Measurements from ENCODE around the gene CCL18. TPM values are rescaled to one million over a fixed set of nuclear protein-coding genes. Genes with fewer than 3 reads are reported as not detected.
"Not testable (repeated sequence)": the region's sequence is repeated elsewhere in the genome, so short reads cannot be mapped to it uniquely, and the experiment has no call there.

CCL18 gene
- polyA plus RNA-seq, 2 of the 4 experiments (the other 2 are of a cell fraction), result not detected

DNA sequence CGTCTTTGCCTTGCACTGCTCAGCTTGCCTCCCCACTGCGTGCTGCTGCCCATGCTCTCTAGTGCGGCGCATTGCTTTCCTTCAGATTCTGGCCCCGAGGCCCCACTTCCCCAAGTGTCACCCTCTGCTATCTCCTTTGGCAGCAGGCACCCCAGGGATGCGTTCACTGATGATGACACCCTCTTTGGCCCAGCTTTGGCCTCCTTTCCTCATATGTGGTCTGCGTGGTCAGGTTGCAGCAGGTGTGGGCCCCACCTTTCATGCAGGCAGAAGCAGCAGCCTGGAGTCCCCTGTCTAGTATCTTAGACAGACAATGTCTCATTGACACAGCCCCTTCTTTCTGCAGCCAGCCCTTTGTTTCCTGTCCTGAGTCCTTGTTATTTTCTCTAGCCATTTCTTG, 30.7 kb downstream of the CCL18 start:
- Histone ChIP-seq H3K4me1 (no peaks in the 10 kb centered on the region), H3K9me3 (no peaks in the 10 kb centered on the region), H3K4me2 (no peak overlapping the region), H3K4me3 (no peak overlapping the region), H3K27ac (no peak overlapping the region)
- ChIA-PET CTCF (no interaction called here), POLR2A (no interaction called here)
- no peak for FAIRE-seq
- WGBS (ENCODE audit: missing lambda C conversion rate), result 41% methylated on average over 7 of the region's 7 CpGs
- no peak for DNase-seq (ENCODE audit: low read depth in 1 of 2, low spot score in 1 of 2)
- TF ChIP-seq FOXS1 (CRISPR knock-in tag; IDR thresholded peaks at IDR 0.05) (no peak), CEBPB (IDR thresholded peaks at IDR 0.05) (no peak), KDM5A (IDR thresholded peaks at IDR 0.05) (no peak), JUN (IDR thresholded peaks at IDR 0.05) (no peak), KDM1A (IDR thresholded peaks at IDR 0.05; ENCODE audit: low read depth) (no peak), HDAC2 (IDR thresholded peaks at IDR 0.05) (no peak), PBX3 (IDR thresholded peaks at IDR 0.05) (no peak), RARB (CRISPR knock-in tag; IDR thresholded peaks at IDR 0.05) (no peak)
- TF ChIP-seq, protein P1, sequence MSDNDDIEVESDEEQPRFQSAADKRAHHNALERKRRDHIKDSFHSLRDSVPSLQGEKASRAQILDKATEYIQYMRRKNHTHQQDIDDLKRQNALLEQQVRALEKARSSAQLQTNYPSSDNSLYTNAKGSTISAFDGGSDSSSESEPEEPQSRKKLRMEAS (IDR thresholded peaks at IDR 0.05), result no peak
- peak in 1 of 2 experiments; percentile 32; a peak in 1 of 6 replicates for ATAC-seq

GRCh38 chr17:36095992-36096391, 31.9 kb downstream of the CCL18 start:
- no peak overlapping the region for H3K27ac ChIP-seq
- TF ChIP-seq RARB (CRISPR knock-in tag; IDR thresholded peaks at IDR 0.05) (no peak), POLR2A (IDR thresholded peaks at IDR 0.05; ENCODE audit: low read length) (no peak), CTCF (IDR thresholded peaks at IDR 0.05) (no peak), FOSB (CRISPR knock-in tag; IDR thresholded peaks at IDR 0.05) (no peak), MAZ (IDR thresholded peaks at IDR 0.05; ENCODE audit: borderline replicate concordance, low read depth, low read length) (no peak), HOXB13 (CRISPR knock-in tag; IDR thresholded peaks at IDR 0.05; ENCODE audit: low read depth) (no peak), JUNB (IDR thresholded peaks at IDR 0.05) (no peak), NR3C1 (IDR thresholded peaks at IDR 0.05) (no peak), POLR2AphosphoS2 (conservative IDR thresholded peaks at IDR 0.05; ENCODE audit: low read length) (no peak)
- CTCF ChIA-PET, result no interaction called here
- no peak overlapping the region for H3K4me2 ChIP-seq
- no peak overlapping the region for H3K4me3 ChIP-seq
- FAIRE-seq (no peak), ATAC-seq (no peak), DNase-seq (ENCODE audit: low read depth in 1 of 2, low spot score in 1 of 2) (no peak)
- 12% methylated on average over 1 of the region's 1 CpG for WGBS (ENCODE audit: missing lambda C conversion rate)
- no peaks in the 10 kb centered on the region for H3K9me3 ChIP-seq
- POLR2A ChIA-PET, result no interaction called here
- no peaks in the 10 kb centered on the region for H3K4me1 ChIP-seq

DNA sequence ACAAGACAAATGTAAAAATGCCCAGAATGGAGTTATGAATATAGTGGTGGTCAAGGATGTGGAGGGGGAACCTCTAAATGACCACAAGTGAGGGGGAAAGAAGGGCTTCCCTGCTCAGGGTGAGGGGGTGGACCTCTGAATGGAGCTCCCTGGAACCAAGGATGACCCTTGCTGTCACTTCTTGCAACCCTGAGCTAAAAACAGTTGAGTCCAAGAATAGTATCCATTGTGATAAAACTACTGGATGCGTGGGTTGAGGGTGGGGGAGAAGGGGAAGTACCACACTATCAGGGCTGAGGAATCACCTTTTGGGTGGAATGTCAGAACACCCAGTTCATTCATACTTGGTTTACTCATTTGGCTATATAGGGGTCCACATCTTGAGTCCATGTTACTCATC, 34.9 kb downstream of the CCL18 start:
- FAIRE-seq; H3K4me3 ChIP-seq; H3K4me1 ChIP-seq; POLR2A ChIA-PET; H3K4me2 ChIP-seq; ATAC-seq; CTCF ChIA-PET; H3K9me3 ChIP-seq; DNase-seq (ENCODE audit: low read depth in 1 of 2, low spot score in 1 of 2); H3K27ac ChIP-seq: not testable (repeated sequence)
- WGBS (ENCODE audit: missing lambda C conversion rate), result 10% methylated on average over 1 of the region's 1 CpG

DNA sequence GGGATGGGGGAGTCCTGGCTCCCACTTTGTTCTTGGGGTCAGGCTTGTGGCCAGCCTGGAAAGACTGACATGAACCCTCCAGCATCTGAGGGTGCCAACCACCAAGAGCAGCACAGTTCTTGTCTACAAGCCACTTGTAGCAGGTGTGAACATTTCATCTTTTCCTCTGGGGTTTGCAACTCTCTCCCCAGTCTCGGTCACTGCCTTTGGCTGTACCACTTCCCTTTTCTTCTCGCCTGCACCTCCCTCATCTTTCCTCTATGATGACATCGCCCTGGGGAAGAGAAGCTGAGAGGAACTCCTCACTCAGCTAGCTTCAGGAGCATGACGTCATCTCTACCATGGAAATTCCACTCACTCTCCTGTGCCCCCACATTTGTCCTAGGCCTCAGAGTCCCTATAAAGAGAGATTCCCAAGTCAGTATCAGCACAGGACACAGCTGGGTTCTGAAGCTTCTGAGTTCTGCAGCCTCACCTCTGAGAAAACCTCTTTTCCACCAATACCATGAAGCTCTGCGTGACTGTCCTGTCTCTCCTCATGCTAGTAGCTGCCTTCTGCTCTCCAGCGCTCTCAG, 39.4 kb downstream of the CCL18 start, which contains the start of gene CCL4:
CCL4 (plus strand) TSS at position 427 of the 575 bp plus-strand sequence; CDS start at position 506, 79 bp downstream.
- H3K4me3 ChIP-seq; H3K4me2 ChIP-seq; DNase-seq (ENCODE audit: low read depth in 1 of 2, low spot score in 1 of 2); H3K27ac ChIP-seq; POLR2A ChIA-PET; H3K4me1 ChIP-seq; ATAC-seq; H3K9me3 ChIP-seq; FAIRE-seq: not testable (repeated sequence)
- CTCF ChIA-PET, result interaction anchor here (0.8 to 1.5 kb wide), 4 partner anchors 31 to 126 kb away, joined by 3 to 6 read pairs (median 4); no protein-coding TSS in a partner anchor
- WGBS (ENCODE audit: missing lambda C conversion rate), result 18% methylated on average over 6 of the region's 6 CpGs

GRCh38 chr17:36104246-36104645, 40.2 kb downstream of the CCL18 start:
- not testable (repeated sequence) for FAIRE-seq; ATAC-seq; H3K4me1 ChIP-seq; H3K4me2 ChIP-seq; DNase-seq (ENCODE audit: low read depth in 1 of 2, low spot score in 1 of 2); H3K9me3 ChIP-seq; H3K27ac ChIP-seq; H3K4me3 ChIP-seq
- WGBS (ENCODE audit: missing lambda C conversion rate), result 39% methylated on average over 7 of the region's 7 CpGs
- CTCF ChIA-PET, result interaction anchor here (1.4 kb wide), 1 partner anchor 32 kb away, joined by 3 read pairs; no protein-coding TSS in a partner anchor
- POLR2A ChIA-PET, result interaction anchor here (0.6 kb wide), 1 partner anchor 18 kb away, joined by 5 read pairs; no protein-coding TSS in a partner anchor
